Stimulated activated naive CD8-positive, alpha-beta T cell treated with anti-CD3 and anti-CD28 coated beads, Interleukin-15, Interleukin-2, amounts not matched to agents 100 ng/mL and 50 ng/mL, for 24 hours (primary cell): Measurements from ENCODE around the gene HDAC1.
"Not testable (repeated sequence)": the region's sequence is repeated elsewhere in the genome, so short reads cannot be mapped to it uniquely, and the experiment has no call there.

Experiments
- H3K27ac Mint-ChIP-seq: one replicate; pipeline ENCODE4 v1.8.0; 2021; ENCODE audit warnings: mild to moderate bottlenecking, mixed read lengths
- H3K27me3 Mint-ChIP-seq: one replicate; pipeline ENCODE4 v1.8.0; 2021; ENCODE audit warnings: mixed read lengths
- H3K36me3 Mint-ChIP-seq: one replicate; pipeline ENCODE4 v1.8.0; 2021; ENCODE audit warnings: low read depth, mixed read lengths
- H3K4me1 Mint-ChIP-seq: one replicate; pipeline ENCODE4 v1.8.0; 2021; ENCODE audit warnings: low read depth, mixed read lengths
- H3K4me3 Mint-ChIP-seq: one replicate; pipeline ENCODE4 v1.8.0; 2021; ENCODE audit warnings: mild to moderate bottlenecking, mixed read lengths
- H3K9me3 Mint-ChIP-seq: one replicate; pipeline ENCODE4 v1.8.0; 2021; ENCODE audit warnings: mixed read lengths

HDAC1 gene

DNA sequence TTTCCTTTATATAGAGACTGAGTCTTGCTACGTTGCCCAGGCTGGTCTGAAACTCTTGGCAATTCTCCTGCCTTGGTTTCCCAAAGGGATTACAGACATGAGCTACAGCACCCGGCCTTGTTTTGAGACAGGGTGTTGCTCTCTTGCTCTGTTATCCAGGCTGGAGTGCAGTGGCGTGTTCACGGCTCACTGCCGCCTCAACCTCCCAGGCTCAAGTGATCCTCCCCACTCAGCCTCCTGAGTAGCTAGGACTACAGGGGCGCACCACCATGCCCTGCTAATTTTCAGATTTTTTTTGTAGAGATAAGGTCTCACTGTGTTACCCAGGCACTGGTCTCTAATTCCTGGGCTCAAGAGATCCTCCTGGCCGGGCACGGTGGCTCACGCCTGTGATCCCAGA is 26.0 kb upstream of the HDAC1 start:
- H3K36me3 Mint-ChIP-seq: peaks cover 23% of the 10 kb centered on the region
- H3K27ac Mint-ChIP-seq: peak overlapping the region; percentile 94
- peaks cover 54% of the 10 kb centered on the region for H3K4me1 Mint-ChIP-seq
- peak overlapping the region; percentile 35 for H3K4me3 Mint-ChIP-seq
- H3K27me3 Mint-ChIP-seq: no peaks in the 10 kb centered on the region
- H3K9me3 Mint-ChIP-seq: no peaks in the 10 kb centered on the region

DNA sequence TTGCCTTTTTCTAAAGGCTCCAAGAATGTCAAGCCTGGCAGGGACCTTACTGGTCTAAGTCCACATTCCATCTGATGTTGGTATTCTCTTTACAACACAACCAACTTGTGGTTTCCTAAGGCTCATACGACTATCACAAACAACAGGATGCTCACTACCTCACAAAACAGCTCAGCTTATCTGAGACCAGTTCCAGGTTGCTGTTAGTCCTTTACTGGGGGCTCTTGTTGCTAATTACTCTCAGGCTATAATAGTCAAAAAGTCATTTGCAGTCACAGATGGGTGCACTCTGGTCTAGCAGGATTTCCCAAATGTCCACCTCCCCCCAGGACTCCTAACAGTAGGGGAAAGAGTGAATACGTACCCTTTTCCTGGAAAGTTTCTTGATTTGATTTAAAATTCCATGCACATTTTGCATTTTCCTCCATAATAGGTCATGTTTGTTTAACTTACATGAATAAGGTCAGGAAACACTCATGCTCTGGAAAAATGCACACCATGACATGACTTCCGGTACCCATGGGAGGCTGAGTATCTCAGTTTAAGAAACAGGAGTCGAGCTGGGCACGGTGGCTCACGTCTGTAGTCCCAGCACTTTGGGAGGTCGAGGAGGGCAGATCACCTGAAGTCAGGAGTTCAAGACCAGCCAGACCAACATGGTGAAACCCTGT is 24.8 kb upstream of the HDAC1 start:
- Mint-ChIP-seq H3K9me3 (no peaks in the 10 kb centered on the region), H3K36me3 (peaks cover 32% of the 10 kb centered on the region), H3K4me1 (peaks cover 60% of the 10 kb centered on the region), H3K27ac (peak overlapping the region; percentile 98), H3K27me3 (no peaks in the 10 kb centered on the region), H3K4me3 (peak overlapping the region; percentile 52)

DNA sequence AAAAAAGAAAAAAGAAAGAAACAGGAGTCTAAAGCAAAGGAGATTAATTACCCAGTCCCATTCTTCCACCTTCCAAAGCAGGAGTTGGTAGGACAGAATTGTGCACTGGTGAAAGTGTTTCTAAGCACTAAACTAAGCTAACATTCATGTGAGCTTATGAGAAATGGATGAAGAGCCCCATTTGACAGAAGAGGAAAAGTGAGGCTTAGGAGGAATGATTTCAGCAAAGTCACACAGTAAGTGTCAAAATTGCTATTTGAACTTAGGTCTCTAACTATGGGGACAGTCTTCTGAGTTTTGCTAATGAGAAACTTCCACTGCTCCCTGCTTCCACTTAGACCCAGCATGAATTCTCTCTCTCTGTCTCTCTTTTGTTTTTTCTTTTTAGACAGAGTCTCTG is 22.1 kb upstream of the HDAC1 start:
- Mint-ChIP-seq H3K9me3 (no peaks in the 10 kb centered on the region), H3K27me3 (no peaks in the 10 kb centered on the region), H3K27ac (peak overlapping the region; percentile 59), H3K36me3 (peaks cover 43% of the 10 kb centered on the region), H3K4me3 (no peak overlapping the region), H3K4me1 (peaks cover 65% of the 10 kb centered on the region)

DNA sequence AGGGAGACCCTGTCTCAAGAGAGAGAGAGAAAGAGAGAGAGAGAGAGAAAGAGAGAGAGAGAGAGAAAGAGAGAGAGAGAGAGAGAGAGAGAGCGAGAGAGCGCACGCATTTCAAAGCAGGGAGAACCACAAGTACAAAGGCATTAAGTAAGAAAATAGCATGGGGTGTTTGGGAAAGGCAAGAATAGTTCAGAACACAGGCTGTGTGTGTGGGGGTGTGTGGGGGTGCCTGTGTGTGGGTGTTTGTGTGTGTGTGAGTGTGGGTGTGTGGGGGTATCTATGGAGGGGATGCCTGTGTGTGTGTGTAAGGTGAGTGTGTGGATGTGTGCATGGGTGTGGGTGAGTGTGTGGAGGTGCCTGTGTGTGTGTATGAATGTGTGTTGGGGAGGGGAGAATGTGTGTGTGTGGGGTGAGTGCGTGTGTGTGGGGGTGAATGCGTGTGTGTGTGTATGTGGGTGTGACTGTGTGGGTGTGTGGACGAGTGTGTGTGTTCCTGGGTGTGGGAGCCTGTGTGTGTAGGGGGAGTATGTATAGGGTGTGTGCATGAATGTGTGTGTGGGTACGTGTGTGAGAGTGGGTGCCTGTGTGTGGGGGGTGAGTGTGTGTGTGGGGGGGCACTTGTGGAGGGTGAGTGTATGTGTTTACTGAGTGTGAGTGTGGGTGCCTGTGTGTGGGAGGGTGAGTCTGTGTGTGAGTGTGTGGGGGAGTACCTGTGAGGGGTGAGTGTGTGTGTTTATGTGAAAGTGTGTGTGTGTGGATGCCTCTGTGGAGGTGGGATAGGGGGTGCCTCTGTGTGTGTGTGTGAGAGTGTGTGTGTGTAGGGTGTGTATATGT is 19.1 kb upstream of the HDAC1 start:
- Mint-ChIP-seq H3K9me3 (no peaks in the 10 kb centered on the region), H3K4me3 (peak overlapping the region; percentile 76), H3K36me3 (peaks cover 45% of the 10 kb centered on the region), H3K27ac (peak overlapping the region; percentile 97), H3K27me3 (no peaks in the 10 kb centered on the region), H3K4me1 (peaks cover 53% of the 10 kb centered on the region)

DNA sequence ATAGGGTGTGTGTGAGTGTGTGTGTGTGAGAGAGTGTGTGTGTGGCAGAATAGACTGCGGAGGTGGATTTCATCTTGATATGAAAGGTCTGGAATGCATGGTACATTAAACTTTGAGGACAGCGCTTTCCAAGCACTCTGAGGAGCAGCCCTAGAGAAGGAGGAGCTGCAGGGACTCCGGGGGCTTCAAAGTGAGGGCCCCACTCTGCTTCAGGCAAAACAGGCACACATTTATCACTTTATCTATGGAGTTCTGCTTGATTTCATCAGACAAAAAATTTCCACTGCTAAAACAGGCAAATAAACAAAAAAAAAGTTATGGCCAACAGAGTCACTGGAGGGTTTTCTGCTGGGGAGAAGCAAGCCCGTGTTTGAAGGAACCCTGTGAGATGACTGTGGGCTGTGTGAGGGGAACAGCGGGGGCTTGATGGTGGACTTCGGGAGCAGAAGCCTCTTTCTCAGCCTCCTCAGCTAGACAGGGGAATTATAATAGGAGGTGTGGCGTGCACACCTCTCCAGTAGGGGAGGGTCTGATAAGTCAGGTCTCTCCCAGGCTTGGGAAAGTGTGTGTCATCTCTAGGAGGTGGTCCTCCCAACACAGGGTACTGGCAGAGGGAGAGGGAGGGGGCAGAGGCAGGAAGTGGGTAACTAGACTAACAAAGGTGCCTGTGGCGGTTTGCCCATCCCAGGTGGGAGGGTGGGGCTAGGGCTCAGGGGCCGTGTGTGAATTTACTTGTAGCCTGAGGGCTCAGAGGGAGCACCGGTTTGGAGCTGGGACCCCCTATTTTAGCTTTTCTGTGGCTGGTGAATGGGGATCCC is 18.3 kb upstream of the HDAC1 start:
- Mint-ChIP-seq H3K36me3 (peaks cover 53% of the 10 kb centered on the region), H3K4me1 (peaks cover 53% of the 10 kb centered on the region), H3K4me3 (peak overlapping the region; percentile 76), H3K27ac (peak overlapping the region; percentile 97), H3K9me3 (no peaks in the 10 kb centered on the region), H3K27me3 (no peaks in the 10 kb centered on the region)

DNA sequence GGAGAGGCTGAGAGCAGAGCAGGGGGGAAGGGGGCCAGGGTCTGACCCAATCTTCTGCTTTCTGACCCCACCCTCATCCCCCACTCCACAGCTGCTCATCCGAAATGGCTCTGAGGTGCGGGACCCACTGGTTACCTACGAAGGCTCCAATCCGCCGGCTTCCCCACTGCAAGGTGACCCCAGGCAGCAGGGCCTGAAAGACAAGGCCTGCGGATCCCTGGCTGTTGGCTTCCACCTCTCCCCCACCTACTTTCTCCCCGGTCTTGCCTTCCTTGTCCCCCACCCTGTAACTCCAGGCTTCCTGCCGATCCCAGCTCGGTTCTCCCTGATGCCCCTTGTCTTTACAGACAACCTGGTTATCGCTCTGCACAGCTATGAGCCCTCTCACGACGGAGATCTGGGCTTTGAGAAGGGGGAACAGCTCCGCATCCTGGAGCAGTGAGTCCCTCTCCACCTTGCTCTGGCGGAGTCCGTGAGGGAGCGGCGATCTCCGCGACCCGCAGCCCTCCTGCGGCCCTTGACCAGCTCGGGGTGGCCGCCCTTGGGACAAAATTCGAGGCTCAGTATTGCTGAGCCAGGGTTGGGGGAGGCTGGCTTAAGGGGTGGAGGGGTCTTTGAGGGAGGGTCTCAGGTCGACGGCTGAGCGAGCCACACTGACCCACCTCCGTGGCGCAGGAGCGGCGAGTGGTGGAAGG is 17.1 kb upstream of the HDAC1 start:
- peaks cover 48% of the 10 kb centered on the region for H3K4me1 Mint-ChIP-seq
- peak overlapping the region; percentile 97 for H3K27ac Mint-ChIP-seq
- no peaks in the 10 kb centered on the region for H3K27me3 Mint-ChIP-seq
- H3K4me3 Mint-ChIP-seq: peak overlapping the region; percentile 76
- H3K9me3 Mint-ChIP-seq: no peaks in the 10 kb centered on the region
- peaks cover 62% of the 10 kb centered on the region for H3K36me3 Mint-ChIP-seq

DNA sequence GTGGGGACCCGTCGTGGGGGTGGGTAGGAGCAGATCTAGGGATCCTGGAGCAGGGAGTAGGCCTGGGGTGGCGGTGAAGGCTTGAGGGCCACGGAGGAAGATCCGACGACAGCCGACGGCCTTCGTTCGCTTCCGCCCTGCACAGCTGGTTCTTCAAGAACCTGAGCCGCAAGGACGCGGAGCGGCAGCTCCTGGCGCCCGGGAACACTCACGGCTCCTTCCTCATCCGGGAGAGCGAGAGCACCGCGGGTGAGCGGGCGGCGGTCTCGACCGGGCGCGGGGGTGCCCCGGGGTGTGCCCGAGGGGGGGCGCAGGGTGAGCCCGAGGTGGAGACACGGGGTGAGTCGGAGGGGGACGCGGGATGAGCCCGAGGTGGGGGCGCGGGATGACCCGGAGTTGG is 16.5 kb upstream of the HDAC1 start:
- Mint-ChIP-seq H3K27ac (peak overlapping the region; percentile 97), H3K4me3 (peak overlapping the region; percentile 76), H3K4me1 (peaks cover 46% of the 10 kb centered on the region), H3K36me3 (peaks cover 62% of the 10 kb centered on the region), H3K27me3 (no peaks in the 10 kb centered on the region), H3K9me3 (no peaks in the 10 kb centered on the region)

DNA sequence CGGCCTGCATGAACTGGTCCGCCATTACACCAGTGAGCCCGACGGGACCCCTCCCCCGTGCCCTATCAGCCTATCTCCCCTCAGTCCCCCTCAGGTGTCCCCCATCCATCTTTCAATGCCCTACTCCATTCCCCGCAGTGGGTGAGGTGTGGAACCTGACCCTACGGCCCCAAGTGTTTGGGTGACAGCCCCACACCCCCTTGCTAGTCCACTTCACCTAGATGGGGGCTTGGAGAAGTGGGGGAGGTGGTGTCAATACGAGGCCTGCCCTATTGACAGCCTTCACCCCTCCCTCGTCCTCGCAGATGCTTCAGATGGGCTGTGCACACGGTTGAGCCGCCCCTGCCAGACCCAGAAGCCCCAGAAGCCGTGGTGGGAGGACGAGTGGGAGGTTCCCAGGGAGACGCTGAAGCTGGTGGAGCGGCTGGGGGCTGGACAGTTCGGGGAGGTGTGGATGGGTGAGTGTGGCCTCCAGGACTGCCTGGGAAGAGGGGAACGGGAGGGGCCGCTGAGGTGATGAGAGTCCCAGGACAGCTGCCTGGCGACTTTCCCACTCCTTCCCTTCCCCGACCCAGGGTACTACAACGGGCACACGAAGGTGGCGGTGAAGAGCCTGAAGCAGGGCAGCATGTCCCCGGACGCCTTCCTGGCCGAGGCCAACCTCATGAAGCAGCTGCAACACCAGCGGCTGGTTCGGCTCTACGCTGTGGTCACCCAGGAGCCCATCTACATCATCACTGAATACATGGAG is 15.7 kb upstream of the HDAC1 start:
- no peak overlapping the region for H3K4me3 Mint-ChIP-seq
- H3K36me3 Mint-ChIP-seq: peaks cover 59% of the 10 kb centered on the region
- H3K27me3 Mint-ChIP-seq: no peaks in the 10 kb centered on the region
- H3K27ac Mint-ChIP-seq: no peak overlapping the region
- H3K9me3 Mint-ChIP-seq: no peaks in the 10 kb centered on the region
- peaks cover 43% of the 10 kb centered on the region for H3K4me1 Mint-ChIP-seq

DNA sequence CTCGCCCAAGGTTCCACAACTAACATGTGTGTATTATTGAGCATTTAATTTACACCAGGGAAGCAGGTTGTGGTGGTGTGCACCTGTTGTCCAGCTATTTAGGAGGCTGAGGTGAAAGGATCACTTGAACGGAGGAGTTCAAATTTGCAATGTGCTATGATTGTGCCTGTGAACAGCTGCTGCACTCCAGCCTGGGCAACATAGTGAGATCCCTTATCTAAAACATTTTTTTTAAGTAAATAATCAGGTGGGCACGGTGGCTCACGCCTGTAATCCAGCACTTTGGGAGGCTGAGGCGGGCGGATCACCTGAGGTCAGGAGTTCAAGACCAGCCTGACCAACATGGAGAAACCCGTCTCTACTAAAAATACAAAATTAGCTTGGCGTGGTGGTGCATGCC is 7.1 kb upstream of the HDAC1 start:
- not testable (repeated sequence) for H3K27ac Mint-ChIP-seq, H3K4me1 Mint-ChIP-seq, H3K4me3 Mint-ChIP-seq, H3K9me3 Mint-ChIP-seq, H3K27me3 Mint-ChIP-seq
- H3K36me3 Mint-ChIP-seq: peaks cover 44% of the 10 kb centered on the region

DNA sequence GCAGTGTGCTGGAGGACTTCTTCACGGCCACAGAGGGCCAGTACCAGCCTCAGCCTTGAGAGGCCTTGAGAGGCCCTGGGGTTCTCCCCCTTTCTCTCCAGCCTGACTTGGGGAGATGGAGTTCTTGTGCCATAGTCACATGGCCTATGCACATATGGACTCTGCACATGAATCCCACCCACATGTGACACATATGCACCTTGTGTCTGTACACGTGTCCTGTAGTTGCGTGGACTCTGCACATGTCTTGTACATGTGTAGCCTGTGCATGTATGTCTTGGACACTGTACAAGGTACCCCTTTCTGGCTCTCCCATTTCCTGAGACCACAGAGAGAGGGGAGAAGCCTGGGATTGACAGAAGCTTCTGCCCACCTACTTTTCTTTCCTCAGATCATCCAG is 6.2 kb upstream of the HDAC1 start:
- Mint-ChIP-seq H3K36me3 (peaks cover 40% of the 10 kb centered on the region), H3K27ac (no peak overlapping the region), H3K4me3 (no peak overlapping the region), H3K27me3 (no peaks in the 10 kb centered on the region), H3K4me1 (peaks cover 6% of the 10 kb centered on the region), H3K9me3 (no peaks in the 10 kb centered on the region)

DNA sequence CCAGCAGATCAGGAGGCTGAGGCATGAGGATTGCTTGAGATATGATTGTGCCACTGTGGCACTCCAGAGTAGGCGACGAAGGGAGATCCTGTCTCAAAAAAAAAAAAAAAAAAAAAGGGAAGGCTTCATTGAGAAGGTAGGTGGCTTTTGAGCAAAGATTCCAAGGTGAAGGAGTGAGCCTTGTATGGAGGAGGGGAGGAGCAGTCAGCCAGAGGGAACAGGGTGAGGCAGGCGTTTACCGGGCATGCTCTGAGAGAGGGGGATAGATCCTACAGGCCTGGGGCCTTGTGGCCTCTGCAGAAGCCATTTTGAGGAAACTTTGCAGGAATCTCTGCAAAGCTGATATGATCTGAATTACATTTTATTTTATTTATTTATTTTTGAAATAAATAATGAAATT is 5.1 kb upstream of the HDAC1 start:
- H3K36me3 Mint-ChIP-seq: peaks cover 35% of the 10 kb centered on the region
- no peak overlapping the region for H3K27ac Mint-ChIP-seq

DNA sequence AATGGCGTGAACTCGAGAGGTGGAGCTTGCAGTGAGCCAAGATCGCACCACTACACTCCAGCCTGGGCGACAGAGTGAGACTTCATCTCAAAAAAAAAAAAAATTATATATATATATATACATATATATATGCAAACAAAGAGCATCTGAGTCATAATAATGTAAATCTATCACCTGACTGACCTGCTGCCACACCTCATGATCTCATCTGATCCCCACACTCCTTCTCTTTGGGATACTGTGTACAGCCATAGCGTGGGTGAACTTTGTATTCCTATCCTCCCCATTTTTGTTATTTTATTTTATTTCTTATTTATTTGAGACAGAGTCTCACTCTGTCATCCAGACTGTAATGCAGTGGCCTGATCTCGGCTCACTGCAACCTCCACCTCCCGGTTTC is 2.6 kb upstream of the HDAC1 start:
- H3K27ac Mint-ChIP-seq: no peak overlapping the region
- peaks cover 34% of the 10 kb centered on the region for H3K4me1 Mint-ChIP-seq
- H3K9me3 Mint-ChIP-seq: no peaks in the 10 kb centered on the region
- H3K4me3 Mint-ChIP-seq: no peak overlapping the region
- peaks cover 32% of the 10 kb centered on the region for H3K36me3 Mint-ChIP-seq
- no peaks in the 10 kb centered on the region for H3K27me3 Mint-ChIP-seq

More for the DNA sequence above, 5.1 kb upstream of the HDAC1 start:
- no peak overlapping the region for H3K4me3 Mint-ChIP-seq
- H3K4me1 Mint-ChIP-seq: peaks cover 16% of the 10 kb centered on the region
- no peaks in the 10 kb centered on the region for H3K27me3 Mint-ChIP-seq
- no peaks in the 10 kb centered on the region for H3K9me3 Mint-ChIP-seq

DNA sequence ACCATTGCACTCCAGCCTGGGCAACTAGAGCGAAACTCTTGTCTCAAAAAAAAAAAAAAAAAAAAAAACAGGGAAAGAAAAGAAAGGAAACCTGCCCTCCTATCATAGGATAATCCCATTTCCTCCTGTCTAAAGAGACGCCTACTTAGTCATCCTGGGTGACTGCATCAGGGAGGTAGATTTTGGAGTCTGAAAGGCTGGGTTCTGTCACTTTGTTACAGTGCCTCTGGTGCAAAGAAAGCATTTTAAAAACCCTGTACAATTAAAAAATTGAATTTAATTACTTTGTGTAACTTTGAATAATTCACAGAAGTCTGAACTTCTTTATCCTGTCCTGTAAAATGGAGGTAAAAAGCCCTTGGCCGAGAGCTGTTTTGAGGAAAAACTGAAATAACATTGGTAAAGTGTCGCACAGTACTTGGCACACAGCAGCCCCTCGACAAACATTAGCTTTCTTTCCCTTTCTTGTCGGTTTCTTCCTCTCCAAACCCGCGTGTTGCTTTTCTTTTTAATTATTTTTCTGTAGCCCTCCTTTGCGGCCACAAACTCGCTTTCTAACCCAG is 657 bp upstream of the HDAC1 start:
- peaks cover 53% of the 10 kb centered on the region for H3K4me1 Mint-ChIP-seq
- H3K36me3 Mint-ChIP-seq: peaks cover 27% of the 10 kb centered on the region
- peak overlapping the region; percentile 100 for H3K27ac Mint-ChIP-seq
- H3K4me3 Mint-ChIP-seq: peak overlapping the region; percentile 92
- H3K27me3 Mint-ChIP-seq: no peaks in the 10 kb centered on the region
- no peaks in the 10 kb centered on the region for H3K9me3 Mint-ChIP-seq

DNA sequence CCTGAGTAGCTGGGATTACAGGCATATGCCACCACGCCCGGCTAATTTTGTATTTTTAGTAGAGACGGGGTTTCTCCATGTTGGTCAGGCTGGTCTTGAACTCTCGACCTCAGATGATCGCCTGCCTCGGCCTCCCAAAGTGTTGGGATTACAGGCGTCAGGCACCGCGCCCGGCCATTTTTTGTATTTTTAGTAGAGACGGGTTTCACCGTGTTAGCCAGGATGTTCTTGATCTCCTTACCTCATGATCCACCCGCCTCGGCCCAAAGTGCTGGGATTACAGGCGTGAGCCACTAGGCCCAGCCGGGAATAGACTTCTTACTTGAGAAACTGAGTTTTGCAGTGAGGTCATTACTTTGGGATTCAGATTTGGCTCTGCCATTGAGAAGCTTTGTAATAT is 6.3 kb downstream of the HDAC1 start:
- H3K4me3 Mint-ChIP-seq, H3K27ac Mint-ChIP-seq, H3K9me3 Mint-ChIP-seq, H3K27me3 Mint-ChIP-seq: not testable (repeated sequence)
- Mint-ChIP-seq H3K4me1 (peaks cover 62% of the 10 kb centered on the region), H3K36me3 (peaks cover 39% of the 10 kb centered on the region)
